Endothelial cell of umbilical vein (primary cell): ENCODE results near the gene PPARD.

Source experiments
- CTCF ChIP-seq, 2 donors: IDR thresholded peaks; 1 replicate in 1 of 2; 2 replicates in 1 of 2; pipeline ENCODE4 v1.5.1; 2011; ENCODE audit warnings: low read length in 2 of 2, mild to moderate bottlenecking in 2 of 2, moderate library complexity in 2 of 2, control low read depth in 1 of 2, inconsistent platforms in 1 of 2, low read depth in 1 of 2; ENCODE audit not compliant: insufficient read depth in 1 of 2; ENCODE audit errors: extremely low read depth in 1 of 2
- EZH2 ChIP-seq: IDR thresholded peaks from 2 replicates; pipeline ENCODE4 v1.6.1; 2012; ENCODE audit warnings: borderline replicate concordance, low read depth, mild to moderate bottlenecking, moderate library complexity, low read length, inconsistent platforms; ENCODE audit not compliant: severe bottlenecking
- GATA2 ChIP-seq: IDR thresholded peaks from 2 replicates; pipeline ENCODE4 v1.7.0; 2011; ENCODE audit warnings: low read depth, mild to moderate bottlenecking, moderate library complexity, mixed read lengths, low read length; ENCODE audit not compliant: insufficient read length, insufficient read depth
- MAX ChIP-seq: IDR thresholded peaks from 2 replicates; pipeline ENCODE4 v1.6.1; 2011; ENCODE audit not compliant: insufficient read depth, insufficient read length
- POLR2A ChIP-seq: IDR thresholded peaks from 2 replicates; pipeline ENCODE4 v1.6.1; 2012; ENCODE audit warnings: low read depth, mild to moderate bottlenecking, control low read depth, low read length
- POLR2AphosphoS5 ChIP-seq: IDR thresholded peaks from 2 replicates; pipeline ENCODE4 v1.6.1; 2012; ENCODE audit warnings: low read depth, mild to moderate bottlenecking, control low read depth, low read length, moderate library complexity; ENCODE audit not compliant: insufficient read depth

- no peak for TF ChIP-seq GATA2
- TF ChIP-seq POLR2A: no peak
- TF ChIP-seq POLR2AphosphoS5: no peak
- no peak for TF ChIP-seq CTCF (IDR thresholded peaks at IDR 0.05; ENCODE audit: extremely low read depth in 1 of 2, insufficient read depth in 1 of 2, low read depth in 1 of 2, low read length in 2 of 2)
- TF ChIP-seq MAX: no peak
- TF ChIP-seq EZH2: no peak
Measured at GRCh38 chr6:35468980-35469750, 126.8 kb downstream of the PPARD start.
